SKM-1 treated with dmso at 0.1 percent for 144 hours (cell line): Measurements from ENCODE around the gene NME3.
"Not testable (repeated sequence)": the region's sequence is repeated elsewhere in the genome, so short reads cannot be mapped to it uniquely, and the experiment has no call there.

Experiments used
- DNase-seq: peaks from one replicate; lab custom pipeline; 2025; ENCODE audit not compliant: unreplicated experiment; lab: John Stamatoyannopoulos, UW

NME3 gene

DNA sequence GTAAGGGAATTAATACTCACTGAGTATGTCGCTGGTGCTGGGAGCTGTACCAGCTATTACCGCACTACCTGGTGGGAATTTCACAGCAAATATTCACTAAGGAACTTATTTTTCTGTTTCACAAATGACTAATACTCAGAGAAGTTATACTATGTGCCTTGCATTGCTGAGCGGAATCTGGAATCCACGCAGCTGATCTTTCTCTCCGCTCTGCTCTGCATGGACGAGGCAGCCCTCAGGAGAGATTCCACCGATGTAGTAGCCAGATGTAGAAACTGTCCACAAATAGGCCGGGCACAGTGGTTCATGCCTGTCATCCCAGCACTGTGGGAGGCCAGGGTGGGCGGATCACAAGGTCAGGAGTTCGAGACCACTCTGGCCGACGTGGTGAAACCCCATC lies 17.1 kb downstream of the NME3 start:
- no peak for DNase-seq

DNA sequence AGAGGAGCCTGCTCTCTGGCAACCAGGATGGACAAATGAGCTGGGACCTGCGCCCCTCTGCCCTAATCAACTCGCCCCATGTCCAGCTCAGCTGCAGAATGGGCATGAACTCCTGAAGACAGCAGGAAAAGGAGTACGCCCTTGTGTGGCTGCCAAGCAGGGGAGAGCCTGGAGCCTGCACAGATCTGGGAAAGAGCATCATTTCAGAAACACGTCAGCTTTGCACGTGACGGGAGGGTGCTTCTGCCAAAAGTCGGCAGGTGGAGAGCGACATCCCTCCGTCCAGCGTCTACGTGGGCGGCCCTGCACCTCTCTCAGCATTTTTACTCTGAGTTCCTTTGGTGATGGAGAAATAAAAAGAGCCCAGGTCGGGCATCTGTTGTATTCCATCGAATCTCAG lies 18.5 kb downstream of the NME3 start:
- no peak for DNase-seq

GRCh38 chr16:1751946-1752345 lies 19.4 kb downstream of the NME3 start:
- no peak for DNase-seq

DNA sequence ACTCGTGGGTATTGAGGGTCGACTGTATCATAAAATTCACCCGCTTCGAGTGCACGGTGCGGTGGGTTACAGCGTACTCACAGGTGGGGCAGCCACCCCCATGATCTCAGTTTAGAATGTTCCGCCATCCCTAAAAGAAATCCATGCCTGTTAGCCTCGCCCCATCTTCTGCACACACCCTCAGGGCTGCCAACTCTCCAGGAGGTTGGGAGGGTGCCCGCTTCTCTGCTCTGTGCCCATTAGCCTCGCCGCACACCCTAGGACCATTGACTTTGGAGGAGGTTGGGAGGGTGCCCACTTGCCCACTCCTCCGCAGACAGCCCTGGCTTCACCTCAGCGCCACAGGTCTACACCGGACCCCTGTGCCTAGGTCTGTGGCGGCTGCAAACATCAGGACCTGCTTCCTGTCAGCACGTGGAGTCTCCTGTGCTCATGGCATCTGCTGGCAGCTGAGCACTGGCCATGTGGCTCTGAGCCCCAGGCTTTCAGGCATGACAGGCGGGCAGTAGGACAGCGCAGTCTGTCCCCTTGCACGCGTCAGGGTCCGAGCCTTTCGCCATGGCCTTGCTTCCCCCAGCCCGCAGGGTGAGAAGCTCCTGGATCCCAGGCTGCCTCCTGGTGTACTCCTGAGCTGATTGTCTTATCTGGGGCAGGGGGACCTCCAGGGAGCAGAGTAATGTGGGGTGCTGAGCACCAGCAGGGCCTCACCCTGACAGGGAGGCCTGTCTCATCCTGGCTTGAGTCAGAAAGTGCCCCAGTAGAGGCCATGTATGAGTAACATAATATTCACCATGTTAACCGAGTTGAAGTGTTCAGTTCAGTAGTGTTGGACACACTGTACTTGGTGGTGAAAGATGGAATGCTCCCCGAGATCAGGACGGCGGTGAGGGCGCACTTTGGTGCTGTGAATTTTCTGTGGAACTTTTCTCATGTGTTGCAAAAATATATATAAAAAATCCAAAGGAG lies 21.9 kb downstream of the NME3 start:
- DNase-seq, result no peak

- DNase-seq, result no peak
These were observed 23.4 kb downstream of the NME3 start for GRCh38 chr16:1747934-1748333.

DNA sequence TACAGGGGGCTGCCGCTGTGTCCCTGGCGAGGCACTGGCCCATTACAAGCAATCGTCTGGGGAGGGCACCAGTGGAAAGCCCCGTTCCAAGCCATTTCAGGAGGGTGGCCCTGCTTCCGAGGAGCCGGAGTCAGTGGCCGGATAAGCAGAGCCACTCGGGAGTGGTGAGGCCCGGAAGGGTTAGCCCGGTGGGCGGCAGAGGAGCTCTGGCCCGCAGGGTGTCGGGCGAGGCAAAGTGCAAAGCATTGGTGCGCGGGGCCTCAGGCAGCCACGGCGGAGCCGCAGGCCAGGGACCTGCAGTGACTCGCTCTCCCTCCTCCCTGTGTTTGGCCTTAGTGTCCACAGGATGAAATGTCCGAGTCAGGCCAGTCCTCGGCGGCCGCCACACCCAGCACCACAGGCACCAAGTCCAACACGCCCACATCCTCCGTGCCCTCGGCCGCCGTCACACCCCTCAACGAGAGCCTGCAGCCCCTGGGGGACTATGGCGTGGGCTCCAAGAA lies 24.6 kb downstream of the NME3 start:
- DNase-seq, result no peak

DNA sequence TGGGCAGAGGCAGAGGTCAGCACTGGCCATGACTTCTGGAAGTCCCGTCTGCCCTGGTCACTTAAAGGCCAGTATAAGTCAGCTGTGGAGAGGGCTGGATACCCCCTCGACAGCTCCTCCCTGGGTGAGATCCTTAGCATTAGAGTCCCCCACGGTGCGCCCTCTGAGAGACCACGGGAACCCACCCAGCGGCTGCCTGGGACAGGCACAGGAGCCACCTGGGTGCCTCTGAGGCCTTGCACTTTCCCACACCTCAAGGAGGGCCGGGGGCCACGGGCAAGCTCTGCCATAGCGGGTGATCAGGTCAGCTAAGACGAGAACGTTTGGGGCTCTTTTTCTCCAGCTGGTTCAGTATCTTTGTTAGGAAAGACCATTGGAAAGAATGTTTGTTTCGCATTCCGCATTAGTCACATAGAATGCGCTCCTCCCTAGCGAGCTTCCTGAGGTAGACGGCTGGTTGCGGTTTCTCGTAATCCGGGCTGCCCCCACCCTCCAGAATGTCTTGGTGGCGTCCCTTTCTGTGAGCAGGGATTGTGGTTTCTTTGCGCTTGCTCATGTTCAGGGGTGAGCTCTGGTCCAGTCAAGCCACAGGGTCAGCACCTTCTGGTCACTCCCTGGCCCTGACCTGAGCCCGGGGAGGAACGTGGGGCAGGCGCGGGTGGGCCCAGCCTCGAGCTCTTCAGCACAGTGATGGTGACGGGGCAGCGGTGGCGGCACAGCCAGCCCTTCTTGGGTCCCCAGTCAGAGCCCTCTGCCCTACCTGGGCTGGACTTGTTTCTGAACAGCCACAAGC lies 25.2 kb downstream of the NME3 start:
- DNase-seq, result no peak

DNA sequence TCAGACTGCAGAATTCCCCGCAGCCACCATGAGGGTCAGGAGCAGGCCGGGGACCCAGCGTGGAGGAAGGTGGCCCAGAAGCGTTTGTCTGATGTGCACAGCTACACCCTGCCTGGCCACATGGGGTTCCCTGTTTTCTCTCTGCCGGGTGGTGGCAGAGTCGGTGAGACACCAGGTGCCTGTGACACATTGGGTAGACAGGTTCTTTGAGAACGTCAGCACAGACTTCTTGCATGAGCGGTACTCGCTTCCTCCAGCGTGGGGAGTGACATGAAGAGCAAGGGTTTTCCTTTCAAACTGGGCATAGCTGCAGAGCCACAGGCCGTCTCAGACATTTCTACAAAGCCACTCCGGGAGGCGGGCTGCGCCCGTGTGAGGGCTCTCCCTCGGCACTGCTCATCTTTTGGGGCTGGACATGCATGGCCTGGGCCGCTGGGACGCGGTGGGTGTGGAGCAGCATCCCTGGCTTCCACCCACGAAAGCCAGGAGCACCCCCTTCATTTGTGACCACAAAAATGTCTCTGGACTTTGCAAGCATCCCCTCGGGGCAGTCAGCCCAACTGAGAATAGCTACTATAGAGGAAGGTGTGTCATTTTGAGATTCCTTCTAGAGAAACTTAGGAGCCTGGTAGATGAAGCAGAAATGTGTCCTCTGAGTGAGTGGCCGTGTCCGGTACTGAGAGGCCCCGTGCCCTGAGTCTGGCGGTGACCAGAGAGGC lies 26.0 kb downstream of the NME3 start:
- no peak for DNase-seq

DNA sequence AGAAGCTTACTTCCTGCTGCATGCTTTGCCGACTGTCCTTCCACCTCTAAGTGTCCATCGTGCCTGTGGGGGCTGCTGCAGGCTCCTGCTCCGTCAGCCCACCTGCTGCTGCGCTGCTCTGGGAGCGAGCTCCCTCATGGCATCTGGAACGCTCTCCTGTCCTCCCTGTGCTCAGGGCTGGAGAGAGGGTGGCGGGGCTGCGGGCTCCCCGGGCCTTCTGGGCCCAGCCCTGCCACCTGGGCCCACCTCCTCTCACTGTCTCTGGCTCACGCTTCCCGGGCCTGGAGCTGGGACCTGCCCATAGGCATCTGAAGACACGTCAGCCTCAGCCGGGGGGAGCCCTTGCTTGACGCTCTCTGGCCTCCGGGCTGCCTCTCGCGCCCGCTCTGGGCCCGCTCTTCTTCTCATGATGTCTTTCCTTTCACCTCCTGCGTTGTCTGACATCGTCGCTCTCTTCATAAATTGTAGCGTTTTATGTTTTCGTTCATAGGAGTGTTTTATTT lies 27.0 kb downstream of the NME3 start:
- DNase-seq, result no peak

DNA sequence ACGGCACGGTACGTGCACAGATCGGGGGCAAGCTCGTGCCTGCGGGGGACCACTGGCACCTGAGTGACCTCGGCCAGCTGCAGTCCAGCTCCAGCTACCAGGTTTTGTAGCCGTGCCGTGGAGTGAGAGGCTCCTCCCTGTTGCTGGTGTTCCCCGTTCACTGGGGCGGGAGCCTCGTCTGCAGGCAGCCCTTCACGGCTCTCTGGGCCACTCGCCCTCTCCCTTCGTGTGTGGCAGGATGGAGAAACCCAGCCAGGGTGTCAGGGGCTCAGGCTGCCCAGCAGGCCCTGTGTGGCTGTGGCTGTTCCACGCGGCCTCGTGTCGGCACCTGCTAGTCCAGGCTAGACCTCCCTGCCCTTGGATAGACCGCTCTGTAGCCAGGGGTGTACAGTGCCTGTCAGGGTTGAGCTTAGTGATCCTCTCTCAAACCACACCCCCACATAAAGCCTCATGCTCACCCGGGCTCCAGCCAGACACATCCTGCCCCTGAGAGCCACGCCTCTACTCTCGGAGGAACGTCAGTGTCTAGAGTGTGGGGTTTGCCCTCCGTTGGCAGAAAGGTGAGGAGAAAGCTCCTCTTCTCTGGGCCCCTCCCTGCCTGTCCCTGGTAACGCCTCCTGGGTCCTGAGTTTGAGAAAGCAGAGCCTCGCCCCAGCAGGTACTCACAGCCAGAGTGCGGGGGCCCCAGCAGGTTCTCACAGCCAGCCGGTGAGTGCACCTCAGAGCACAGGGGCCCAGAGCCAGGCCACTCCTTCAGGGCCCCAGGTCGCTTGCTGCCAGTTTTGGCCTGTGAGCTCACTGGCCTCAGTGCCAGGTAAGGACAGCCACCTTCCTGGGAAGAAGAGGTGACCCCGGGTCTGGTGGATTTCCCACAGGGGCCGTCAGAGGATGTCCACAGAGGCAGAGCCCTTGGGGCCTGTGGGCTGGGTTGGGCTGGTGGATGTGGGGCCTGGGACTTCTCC lies 27.7 kb downstream of the NME3 start:
- DNase-seq, result no peak

DNA sequence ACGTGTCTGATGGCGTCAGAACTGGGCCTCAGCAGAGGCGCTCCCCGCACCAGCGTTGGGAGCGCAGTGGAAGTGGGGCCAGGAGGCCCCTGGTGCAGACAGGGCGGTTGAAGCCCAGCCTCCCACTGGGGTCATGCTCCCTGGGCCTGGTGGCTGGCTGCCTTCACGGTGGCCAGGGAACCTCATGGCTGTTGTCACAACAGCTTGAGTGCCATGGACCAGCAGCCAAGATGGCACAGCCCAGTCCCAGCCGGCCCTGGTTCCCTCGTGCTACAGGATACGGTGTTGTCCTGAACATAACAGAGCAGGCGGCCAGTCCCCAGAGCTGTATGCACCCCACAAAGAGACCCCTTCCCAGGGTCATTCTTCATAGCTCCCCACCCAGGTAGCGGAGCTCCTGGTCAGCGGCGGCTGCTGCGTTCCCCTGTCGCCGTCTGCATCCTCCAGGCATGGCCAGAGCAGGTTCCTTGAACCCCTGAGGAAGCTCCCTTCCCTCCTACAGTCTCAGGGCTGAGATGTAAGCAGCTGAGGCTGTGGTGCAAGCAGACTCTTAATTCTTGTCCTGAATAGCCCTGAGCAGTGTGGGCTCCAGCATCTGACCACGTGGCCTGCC lies 29.7 kb downstream of the NME3 start:
- no peak for DNase-seq

DNA sequence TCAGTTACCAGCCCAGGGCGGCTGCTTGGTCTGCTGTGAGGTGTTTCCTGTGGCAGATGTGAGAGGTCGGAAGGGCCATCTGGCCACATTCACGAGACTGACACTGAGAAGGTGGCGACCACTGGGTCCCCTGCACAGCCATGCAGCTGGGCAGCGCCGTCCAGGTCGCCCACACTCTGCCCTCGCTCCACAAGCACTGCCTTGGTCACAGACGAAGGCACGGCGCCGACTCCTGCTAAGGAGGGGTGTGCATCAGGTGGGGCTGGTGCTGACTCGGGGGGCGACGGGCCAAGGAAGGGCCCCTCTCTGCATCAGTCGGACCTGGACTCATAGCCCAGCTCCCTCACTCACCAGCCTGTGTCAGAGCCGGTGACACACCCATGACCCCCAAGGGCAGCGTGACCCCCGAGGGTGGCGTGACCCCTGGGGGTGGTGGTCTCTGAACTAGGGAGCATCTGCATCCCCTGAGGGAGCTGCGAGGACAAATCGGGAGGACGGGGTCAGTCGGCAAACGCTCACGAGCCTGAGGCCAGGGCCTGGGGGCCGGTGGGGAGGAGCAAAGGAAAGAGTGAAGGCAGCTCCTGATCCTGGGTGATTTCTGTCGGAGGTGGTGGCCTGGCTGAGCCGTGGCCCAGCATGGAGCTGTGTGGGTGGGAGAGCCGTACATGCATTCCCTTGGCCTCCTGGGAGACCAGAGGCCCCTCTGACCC lies 30.4 kb downstream of the NME3 start:
- DNase-seq, result no peak

DNA sequence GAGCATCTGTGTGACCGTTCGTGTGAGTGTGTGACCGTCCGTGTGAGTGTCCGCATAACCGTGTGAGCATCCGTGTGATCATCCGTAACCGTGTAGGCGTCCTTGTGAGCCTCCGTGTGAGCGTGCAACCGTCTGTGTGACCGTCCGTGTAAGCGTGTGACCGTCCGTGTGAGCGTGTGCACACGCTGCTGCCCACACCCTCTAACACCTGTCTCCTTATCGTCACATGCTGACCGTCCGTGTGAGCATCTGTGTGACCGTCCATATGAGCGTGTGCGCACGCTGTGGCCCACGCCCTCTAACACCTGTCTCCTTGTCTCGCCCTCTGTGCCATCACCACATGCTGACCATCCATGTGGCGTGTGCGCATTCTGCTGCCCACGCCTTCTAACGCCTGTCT lies 31.1 kb downstream of the NME3 start:
- DNase-seq, result no peak

DNA sequence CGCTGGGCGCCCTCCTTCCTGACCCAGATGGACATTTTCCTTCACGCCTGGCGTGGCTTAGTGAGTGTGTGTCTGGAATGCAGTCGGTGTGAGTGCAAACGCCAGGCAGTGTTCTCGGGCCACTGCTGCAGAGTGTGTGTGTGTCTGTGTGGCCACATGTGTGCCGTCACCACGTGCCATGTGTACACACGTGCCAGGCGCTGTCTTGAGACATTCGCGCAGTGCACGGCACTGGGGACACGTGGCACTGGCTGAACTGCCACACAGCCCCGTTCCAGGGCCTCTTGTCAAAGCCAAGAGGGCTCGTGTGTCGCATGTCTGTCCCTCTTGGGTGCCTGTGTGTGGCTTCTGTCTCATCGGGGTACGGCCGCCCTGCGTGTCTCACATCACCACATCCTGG lies 36.5 kb downstream of the NME3 start:
- no peak for DNase-seq

DNA sequence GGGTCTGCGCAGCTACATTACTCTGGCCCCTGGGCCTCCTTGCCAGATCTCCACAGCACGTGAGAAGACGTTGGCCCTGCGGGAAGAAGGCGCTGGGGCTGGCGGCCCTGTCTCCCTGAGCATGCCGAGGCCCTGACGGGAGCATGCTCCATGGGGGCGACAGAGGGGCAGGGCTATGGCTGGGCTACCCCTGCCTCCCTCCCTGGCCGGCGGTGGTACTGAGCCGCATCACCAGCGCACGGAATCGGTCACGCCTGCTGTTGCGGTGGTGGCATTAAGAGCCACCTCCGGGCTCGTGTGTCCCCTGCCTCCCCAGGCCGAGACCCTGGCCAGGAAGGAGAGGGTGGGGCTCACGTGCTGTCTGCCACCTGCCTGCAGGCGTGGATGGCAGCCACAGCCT lies 37.2 kb downstream of the NME3 start:
- DNase-seq, result no peak

GRCh38 chr16:1732551-1732987 lies 38.8 kb downstream of the NME3 start:
- DNase-seq, result not testable (repeated sequence)

GRCh38 chr16:1732071-1732470 lies 39.3 kb downstream of the NME3 start:
- DNase-seq, result no peak

DNA sequence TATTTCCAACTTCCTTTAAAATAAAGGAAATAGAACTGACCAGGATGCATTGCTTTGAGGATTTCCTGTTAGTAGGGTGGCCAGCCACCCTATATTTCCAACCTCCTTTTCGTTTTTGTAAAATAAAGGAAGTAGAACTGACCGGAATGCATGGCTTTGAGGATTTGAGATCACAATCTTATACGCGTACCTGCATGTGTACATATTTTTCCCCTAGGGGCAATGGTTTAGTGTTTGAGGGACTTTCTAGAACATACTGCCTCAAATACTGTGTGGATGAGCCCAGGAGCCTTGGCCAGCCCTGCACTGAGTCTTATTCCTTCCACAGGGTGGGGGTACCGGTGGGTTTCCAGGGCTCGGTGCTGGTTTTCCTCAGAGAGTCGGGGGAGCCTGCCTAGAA lies 39.7 kb downstream of the NME3 start:
- DNase-seq, result no peak

GRCh38 chr16:1731073-1731472 lies 40.3 kb downstream of the NME3 start:
- no peak for DNase-seq
